ELF-1 (cell line): ENCODE data around the gene GAS2.

ENCODE experiments used
- DNase-seq: peaks from one replicate; pipeline ENCODE4 v3.0.0-alpha.2; 2016; ENCODE audit warnings: low read depth, low spot score

GAS2 gene

DNA sequence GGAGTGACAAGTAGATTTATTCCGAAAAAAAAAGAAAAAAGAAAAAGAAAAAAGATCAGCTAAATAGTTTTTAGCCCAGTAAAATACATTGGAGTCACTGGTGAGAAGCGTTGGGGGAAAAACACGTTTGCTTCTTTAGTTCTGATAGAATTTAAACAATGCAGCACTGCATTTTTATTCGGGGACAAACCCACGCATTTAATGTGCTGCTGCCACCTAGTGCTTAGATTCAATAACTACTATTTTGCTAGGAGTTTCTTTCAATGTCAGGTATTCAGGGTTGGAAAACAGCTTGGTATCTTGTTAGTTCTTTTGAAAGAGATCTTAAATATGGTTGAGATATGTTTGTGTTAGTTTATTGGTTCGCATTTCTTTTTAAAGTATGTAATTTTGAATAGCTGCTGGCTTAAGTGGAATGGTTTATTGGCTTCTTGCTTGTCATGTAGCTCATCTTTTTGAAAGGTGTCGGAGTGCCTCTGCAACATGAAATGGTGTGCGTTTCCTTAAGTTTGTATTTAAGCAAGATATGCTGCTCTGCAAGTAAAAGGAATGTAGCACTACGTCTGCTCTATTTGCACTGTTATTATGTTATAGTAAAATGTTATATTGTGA is 121.2 kb downstream of the GAS2 start:
- DNase-seq, result peak; percentile 4

DNA sequence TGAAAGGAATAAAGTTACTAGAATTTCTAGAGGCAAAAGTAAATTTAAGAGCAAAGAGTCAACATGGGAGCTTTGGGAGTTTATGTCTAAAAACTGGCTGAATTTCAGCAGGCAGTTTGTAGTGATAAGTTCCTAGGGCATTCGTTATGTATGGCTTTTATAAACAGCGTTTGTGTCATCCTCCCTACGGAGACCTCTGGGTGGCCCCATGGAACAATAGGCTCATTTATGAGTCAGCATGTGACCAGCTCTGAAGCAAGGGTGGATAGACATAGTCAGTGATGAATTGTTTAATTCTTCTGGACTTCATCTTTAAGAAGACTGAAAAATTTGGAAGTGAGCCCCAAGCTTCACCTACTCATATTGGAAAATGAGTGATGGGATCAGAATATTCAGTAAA is 126.1 kb downstream of the GAS2 start:
- no peak for DNase-seq

DNA sequence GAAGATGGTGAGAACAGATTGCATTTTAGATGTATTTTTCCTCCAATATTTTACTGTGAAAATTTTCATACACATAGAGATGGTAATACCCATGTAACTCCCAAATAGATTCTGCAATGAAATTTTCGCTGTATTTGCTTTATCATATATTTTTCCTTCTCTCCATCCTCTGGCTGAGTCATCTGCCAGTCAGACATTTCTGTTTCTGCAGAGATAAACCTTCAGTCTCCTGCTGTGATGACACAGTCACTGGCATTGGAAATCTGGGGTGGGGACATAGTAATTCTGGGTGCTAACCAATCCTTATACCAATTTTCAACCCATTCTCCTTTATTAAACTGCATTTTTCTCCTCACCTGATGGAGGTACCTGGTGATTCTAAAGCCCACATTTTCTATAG is 129.5 kb downstream of the GAS2 start:
- no peak for DNase-seq

DNA sequence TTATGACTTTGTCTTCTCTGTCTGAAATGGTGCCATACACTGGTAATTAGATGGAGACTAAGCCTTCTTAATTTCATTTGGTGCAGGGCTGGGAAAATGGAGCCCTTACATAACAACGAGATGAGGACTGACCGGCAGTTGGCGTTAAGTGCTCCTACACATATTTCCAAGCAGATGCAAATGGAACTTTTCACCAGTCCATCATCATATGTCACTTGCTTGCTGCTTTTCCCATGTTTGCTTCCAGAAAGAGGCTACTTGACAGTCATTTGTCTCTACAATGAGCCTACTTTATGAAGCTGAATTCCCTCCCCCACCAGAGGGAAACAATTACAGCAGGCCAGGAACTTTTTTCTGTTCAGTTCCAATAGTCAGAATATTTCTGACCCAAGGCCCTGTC is 130.6 kb downstream of the GAS2 start:
- DNase-seq, result no peak

DNA sequence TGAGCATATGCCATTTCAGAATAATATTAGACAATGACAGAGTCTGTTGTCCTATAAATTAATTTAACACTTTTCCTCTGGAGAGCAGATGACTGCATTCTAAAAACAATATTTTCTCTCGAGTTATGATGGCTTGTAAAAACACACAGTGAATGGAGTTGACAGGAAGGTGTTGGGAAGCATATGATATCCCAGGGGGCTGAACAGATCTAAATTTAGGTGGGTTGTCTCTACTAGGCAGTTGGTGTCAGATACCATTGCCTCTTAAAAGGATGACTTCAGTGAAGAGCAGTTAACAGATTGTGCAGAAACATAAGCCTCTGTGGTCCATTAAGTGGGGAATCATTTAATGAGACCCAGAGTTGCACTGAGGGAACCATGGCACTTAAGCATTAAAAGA is 132.5 kb downstream of the GAS2 start:
- no peak for DNase-seq

DNA sequence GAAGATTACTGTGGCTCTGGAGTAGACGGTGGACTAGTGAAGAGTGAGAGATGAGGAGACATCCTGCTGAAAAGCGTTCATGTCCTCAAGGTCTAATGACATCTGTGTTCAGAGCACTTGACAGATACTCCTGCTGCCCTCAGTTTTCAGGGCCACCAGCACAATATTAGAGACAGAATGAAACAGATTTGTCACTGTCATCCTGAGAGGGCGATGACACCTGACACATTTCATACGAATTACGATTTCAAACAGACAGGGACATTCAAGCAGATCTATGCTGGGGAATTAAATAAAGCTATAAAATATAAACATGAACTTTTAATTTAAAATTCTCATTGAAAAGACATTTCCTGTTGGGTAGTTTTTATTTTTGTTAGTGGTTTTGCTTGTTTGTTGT is 134.1 kb downstream of the GAS2 start:
- no peak for DNase-seq

DNA sequence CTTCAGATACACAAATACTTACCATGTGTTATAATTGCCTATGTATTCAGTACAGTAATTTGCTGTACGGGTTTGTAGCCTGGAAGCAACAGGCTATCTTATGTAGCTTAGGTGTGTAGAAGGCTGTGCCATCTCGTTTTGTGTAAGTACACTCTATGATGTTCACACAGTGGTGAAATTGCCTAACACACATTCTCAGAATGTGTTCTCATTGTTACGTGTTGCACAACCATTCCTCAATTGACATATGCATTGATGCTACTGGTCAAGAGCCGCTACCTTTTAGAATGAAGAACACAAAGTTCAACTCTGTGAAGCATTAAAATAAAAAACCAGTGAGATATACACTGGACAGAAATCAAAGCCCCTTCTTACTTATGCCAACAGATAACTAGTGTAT is 136.4 kb downstream of the GAS2 start:
- DNase-seq, result no peak

DNA sequence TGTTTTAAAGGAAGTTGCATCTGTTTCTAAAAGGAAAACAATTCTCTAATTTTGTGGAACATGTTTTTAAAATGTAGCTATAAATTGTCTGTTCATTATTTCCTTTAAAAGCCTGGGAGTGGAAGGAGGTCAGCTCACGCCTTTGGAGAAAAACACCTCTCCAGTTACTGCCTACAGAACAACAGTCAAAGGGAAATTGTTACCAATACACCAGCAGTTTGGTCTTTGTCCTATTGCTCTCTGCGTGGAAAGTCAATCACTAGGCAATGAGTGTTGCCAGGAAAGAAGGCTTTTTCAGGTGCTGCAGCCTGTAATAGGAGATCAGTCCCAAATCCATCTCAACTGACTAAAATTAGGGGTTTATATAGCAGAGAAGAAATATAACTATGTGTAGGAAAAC is 141.0 kb downstream of the GAS2 start:
- DNase-seq, result no peak

DNA sequence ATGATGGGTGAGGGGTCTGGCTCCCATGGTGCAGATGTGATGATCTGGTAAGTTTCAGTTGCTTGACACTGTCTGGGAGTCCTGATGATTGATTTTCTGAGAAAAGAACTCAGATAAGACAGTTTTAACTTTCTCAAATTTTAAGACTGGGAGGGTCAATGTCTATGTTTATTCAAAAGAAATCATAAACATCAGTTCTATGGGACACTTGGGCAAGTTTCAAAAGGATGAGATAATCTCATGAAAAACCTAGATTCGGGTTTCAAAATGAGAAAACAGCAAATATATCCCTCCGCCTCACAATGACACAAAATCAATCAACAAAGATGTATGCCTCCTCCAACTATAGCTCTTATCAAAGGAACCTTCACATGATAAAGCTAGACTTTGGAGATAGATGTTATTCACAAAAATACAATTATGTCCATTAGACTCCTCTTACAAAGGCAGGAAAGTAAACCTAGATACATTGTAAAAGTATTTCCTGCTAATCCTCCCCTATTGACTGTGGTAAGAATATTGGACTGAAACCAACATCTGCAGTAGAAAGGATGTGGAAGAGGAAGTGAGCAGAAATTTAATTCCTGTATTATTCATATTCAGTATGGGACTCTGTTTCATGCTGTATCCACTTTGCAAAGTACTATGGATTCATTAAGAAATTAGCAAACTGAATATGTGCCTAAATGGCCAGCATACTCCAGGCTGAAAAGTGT is 141.6 kb downstream of the GAS2 start:
- no peak for DNase-seq

DNA sequence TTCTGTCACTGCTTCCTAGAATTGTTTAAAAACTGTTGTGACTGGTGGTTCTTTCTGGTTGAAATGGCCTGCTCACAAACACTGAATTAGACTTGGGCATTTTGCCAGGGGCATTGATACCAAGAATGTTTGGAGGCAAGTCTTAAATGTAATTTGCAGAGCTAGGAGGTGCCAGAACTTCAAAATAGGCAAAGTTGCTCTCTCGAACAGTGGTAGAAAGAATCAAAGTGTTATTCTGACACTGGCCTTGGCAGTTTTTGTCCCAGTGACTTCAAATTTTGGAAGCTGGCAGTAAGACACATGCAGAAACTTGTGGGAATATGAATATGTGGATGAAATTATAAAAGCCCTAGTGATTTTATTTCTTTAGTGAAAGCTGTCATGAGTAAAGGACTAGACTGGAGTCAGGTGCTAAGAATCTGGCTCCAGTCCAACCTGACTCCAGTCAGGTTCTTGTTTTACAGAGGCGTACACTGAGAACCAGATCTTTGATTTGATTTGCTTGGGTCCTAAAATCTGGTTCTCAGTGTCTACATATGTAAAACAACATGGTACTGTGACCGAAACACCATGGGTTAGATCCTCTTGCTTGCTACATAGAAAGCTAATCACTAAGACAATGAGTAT is 142.3 kb downstream of the GAS2 start:
- no peak for DNase-seq

DNA sequence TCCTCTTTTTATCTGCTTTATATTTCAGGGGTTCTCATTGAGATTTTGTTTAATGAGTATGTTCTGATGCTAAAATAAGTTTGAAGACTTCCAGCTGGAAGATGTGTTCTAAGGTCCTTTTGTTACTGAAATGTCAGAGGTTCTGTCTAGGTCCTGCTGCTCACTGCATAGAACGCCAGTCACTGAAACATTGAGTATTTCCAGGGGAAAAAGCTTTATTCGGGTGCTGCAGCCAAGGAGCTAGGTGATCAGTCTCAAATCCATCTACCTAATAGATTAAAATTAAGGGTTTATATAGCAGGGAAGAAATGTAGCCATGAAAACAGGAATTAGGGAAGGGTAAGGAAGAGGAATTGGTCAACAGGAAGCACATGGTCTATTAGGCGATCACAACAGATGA is 143.5 kb downstream of the GAS2 start:
- DNase-seq, result no peak

DNA sequence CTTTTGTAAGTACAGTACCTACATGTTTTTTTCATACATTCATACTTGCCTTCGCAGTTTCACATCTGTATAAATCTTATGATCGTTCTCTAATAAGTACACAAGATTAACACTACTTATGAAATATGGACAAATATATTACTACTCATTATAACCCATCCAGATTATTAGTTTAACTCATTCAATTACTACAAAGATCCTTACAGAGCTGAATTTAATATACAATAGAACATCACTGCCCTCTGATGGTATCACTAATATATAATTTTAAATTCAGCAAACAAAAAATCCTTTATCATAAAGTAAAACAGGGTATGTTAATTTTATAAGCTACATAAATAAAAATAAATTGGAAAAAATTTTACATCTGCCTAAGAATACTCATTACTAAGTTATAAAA is 155.8 kb downstream of the GAS2 start:
- DNase-seq, result no peak

DNA sequence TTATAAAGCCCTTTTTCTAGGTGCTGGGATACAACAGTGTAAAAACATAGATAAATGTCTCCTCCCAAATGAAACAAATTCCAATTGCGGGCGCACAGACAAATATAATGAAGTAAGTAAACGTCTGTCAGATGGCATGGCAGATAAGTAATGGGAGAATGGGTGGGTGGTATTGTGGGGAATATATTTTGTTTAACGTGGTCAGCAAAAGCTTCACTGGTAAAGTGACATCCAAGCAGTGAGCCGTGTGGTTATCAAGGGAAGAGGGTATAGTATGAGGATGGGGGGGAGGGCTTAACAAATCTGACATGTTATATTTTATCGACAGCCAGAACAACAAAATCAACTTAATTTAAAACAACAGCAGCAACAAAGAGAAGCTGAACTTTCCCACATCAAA is 162.0 kb downstream of the GAS2 start:
- DNase-seq, result no peak

DNA sequence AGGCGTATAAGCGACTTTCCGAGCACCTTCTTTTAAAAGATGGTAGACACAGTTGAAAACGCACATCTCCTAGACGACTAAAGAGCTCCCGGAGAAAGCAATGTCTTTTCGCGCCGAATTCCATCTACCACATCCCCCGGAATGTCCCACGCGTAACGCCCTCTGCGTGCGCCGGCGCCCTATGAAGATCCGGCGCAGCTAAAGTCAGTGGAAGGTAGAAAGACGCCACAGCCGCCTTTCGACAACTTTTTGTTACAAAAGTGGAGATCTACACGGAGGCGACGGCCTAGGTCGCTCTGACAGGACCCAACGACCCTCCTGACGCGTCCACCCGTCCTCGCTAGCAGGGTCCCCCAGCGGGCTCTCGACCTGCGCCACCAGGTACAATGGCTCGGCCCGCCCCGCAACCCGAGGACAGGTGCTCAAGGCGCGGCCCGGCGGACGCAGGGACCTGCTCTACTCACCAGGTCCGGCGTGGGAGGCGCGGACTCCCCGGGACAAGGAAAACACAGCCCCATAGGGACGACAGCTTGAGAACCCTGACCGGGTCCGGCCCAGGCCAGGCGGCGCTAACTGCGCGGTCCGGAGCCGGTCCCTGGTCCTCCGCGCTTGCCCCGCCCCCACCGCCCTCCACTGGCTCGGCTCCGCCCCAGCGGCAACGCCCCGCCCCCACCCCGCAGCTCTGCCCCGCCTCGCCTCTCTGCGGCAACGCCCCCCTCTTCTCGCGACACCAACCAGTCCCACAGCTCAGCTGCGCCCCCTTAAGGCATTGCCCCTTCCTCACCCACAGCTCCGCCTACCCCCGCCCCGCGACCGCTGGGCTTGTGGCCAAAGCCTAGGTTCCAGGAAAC is 163.0 kb downstream of the GAS2 start, which contains the start of gene SVIP:
TSS of gene SVIP (minus strand) at position 571 of the 851 bp plus-strand sequence. CDS start at position 518, 53 bp downstream.
- peak; percentile 94 for DNase-seq

DNA sequence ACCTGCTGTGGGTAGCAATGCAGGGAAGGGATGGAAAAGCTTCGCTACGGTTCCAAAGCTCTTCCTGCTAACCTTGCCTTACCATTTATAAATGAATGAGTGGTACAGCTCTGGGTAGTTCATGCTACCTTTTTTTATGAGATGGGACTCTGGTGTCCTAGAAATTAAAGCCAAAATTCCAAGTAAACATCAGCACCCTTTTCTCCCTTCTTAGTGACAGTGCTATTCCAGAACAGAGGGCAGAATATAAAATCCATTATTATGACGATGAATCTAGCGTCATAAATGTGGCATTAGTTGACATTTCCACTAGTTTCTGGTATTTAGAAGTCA is 163.6 kb downstream of the GAS2 start:
- no peak for DNase-seq

DNA sequence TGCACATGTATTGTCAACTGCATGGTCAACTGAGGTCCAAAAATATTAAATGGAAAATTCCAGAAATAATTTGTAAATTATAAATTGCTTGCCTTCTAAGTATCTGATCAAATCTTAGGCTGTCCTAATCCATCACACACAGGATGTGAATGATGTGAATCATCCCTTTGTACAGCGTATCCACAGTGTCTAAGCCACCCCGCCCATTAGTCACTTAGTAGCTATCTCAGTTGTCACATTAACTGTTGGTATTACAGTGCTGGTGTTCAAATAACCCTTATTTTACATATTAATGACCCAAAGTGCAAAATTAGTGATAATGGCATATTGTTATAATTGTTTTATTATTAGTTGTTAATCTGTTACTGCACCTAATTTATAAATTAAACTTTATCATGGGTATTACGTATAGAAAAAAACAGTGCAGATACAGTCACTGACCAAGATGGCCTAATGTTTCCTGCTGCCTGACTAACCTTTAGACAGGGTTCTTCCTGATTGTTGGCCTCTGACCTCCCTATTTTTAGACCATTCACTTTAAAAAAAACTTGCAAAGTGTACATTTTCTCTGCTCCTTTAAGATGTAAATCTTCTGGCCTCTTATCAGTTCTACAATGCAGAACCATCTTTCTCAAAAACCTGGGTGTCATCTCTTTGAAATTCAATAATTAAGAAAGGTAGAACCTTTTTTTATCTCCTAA is 166.1 kb downstream of the GAS2 start:
- DNase-seq, result no peak

DNA sequence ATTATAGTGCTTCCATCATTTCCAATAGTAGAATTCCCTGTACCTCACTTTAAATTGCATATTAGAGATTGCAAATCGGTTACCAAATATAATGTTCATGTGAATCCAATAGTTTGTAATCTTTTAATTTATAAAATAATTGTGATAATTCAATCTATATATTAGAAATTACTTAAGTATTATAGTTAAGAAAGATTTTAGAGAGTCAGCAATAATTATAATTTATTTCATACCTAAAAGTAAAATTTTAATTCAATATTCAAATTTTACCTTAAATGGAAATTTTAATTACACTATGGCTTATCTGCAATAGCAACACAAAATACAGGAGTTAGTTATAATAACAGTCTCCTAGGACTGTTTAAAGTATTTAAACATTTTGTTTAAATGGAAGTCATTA is 180.3 kb downstream of the GAS2 start:
- no peak for DNase-seq

DNA sequence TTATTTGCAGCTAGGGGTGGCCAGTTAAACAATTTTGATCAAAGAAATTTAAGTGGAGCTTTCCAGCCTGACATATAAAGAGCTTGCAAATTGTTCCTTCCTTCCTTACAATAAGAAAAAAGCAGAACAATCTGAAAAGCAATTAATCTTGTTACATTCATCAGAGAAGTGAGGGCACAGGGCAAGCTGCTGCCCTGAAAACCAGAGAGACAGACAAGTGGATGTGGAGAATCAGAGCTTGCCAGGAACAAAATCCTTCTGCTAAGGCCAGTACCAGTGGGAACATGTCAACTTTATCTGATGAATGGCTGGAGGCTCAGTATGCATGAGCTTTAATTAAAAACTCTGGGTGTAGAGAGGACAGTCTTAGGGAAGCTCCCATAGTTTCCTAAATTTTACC is 185.1 kb downstream of the GAS2 start:
- DNase-seq, result no peak

DNA sequence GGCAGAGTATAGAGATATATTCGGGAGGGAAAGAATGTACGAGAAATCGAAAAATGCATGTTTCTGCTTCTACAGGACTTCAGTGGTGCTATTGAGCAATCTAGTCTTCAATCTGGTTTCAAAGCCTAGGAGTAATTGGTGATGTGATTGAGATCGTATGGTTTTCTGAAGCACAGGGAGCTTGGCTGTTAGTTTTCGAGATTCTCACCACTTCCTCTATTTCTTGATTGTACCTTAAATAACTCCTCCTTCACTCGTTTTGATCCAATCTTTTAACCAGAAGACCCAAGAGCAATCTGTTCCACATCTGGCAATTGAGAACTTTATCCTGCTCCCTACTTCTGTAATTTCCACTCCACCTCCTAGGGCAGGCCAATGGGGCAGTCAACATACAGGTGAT is 193.3 kb downstream of the GAS2 start:
- no peak for DNase-seq

DNA sequence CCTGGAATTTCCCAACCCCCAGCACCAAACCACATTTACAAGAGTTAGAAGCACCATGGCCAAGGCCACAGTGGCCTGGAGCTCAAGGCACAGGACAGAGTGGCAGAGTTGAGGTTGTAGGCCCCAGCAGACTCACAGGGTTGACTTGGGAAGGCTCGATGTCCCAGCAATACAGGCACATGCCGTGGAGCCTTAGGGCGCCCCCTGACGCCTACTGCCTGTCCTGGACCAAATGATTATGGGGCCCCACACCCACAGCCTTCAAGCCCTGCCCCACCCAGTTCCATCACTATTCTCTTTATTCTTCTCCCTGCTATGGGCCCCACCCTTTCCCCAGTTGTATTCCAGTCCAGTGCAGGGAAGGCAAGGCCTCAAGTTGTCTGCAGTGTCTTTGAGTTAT is 193.8 kb downstream of the GAS2 start, which contains the start of gene CCDC179:
TSS of gene CCDC179 (minus strand) at position 234 of the 400 bp plus-strand sequence. CDS start at position 181, 53 bp downstream.
- DNase-seq, result no peak
